ENCODE data around the gene POLR2C.

Gene POLR2C

GRCh38 chr16:57507136-57508034, 44.9 kb downstream of the POLR2C start:
- H3K9me3 ChIP-seq (ENCODE audit: control insufficient read depth, insufficient read depth, low read depth, low read length), result no peaks in the 10 kb centered on the region
- no peak overlapping the region for H3K4me3 ChIP-seq (ENCODE audit: low read depth, low read length)
- H3K9ac ChIP-seq (ENCODE audit: low read length), result peak overlapping the region; percentile 36
- H3K27me3 ChIP-seq (ENCODE audit: control insufficient read depth, insufficient read depth, low read length), result no peaks in the 10 kb centered on the region
- peaks cover 32% of the 10 kb centered on the region; the same call in 1 of the 2 replicates for H3K4me1 ChIP-seq (ENCODE audit: control insufficient read depth, insufficient read depth, low read length)
- H3K36me3 ChIP-seq (ENCODE audit: control insufficient read depth, insufficient read depth, low read length), result no peaks in the 10 kb centered on the region
- peak overlapping the region; percentile 46; the same call in 1 of the 2 replicates for H3K27ac ChIP-seq (ENCODE audit: low read depth, low read length)

- Histone ChIP-seq H3K4me1 (ENCODE audit: control insufficient read depth, insufficient read depth, low read length) (peaks cover 33% of the 10 kb centered on the region; the same call in 1 of the 2 replicates), H3K36me3 (ENCODE audit: control insufficient read depth, insufficient read depth, low read length) (no peaks in the 10 kb centered on the region), H3K27ac (ENCODE audit: low read depth, low read length) (peak overlapping the region; percentile 46; the same call in 1 of the 2 replicates), H3K9me3 (ENCODE audit: control insufficient read depth, insufficient read depth, low read depth, low read length) (no peaks in the 10 kb centered on the region), H3K9ac (ENCODE audit: low read length) (peak overlapping the region; percentile 36), H3K4me3 (ENCODE audit: low read depth, low read length) (no peak overlapping the region), H3K27me3 (ENCODE audit: control insufficient read depth, insufficient read depth, low read length) (no peaks in the 10 kb centered on the region)
These were observed 45.6 kb downstream of the POLR2C start for GRCh38 chr16:57508035-57508425.

DNA sequence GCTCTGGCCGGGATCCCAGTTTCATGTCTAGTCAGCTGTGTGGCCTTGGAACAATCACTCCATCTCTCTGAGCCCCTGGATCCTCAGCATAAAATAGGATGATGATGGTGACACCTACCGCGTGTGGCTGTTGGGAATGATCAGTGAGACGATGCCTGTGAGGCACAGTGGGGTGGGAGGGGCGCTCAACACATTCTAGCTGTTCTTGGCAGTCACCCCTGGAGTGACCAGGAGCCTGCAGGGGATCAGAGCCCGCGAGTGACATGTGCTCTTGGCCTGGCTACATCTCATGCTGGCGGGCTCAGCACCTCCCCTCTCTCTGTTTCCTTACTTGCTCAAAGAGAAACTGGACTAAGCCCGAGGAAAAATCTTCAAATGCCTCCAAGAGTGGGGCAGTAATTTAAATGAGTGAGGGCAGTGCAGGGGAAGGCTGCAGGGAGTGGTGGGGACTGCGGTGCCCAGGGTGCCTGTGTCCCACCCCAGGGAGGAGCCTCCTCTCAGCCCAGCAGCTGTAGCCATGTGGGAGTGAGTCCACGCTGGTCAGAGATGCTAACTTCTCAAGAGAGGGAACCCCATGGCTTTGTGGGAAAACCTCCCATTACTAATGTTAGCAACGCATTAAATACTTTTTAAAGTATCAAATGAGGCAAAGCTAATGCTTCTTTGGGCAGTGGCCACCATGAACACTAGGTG, 46.9 kb downstream of the POLR2C start:
- Histone ChIP-seq H3K9ac (ENCODE audit: low read length) (peak overlapping the region; percentile 75), H3K27me3 (ENCODE audit: control insufficient read depth, insufficient read depth, low read length) (no peaks in the 10 kb centered on the region), H3K36me3 (ENCODE audit: control insufficient read depth, insufficient read depth, low read length) (no peaks in the 10 kb centered on the region), H3K4me3 (ENCODE audit: low read depth, low read length) (no peak overlapping the region), H3K4me1 (ENCODE audit: control insufficient read depth, insufficient read depth, low read length) (peaks cover 29% of the 10 kb centered on the region; the same call in 1 of the 2 replicates), H3K9me3 (ENCODE audit: control insufficient read depth, insufficient read depth, low read depth, low read length) (no peaks in the 10 kb centered on the region), H3K27ac (ENCODE audit: low read depth, low read length) (peak overlapping the region; percentile 44; the same call in 1 of the 2 replicates)

DNA sequence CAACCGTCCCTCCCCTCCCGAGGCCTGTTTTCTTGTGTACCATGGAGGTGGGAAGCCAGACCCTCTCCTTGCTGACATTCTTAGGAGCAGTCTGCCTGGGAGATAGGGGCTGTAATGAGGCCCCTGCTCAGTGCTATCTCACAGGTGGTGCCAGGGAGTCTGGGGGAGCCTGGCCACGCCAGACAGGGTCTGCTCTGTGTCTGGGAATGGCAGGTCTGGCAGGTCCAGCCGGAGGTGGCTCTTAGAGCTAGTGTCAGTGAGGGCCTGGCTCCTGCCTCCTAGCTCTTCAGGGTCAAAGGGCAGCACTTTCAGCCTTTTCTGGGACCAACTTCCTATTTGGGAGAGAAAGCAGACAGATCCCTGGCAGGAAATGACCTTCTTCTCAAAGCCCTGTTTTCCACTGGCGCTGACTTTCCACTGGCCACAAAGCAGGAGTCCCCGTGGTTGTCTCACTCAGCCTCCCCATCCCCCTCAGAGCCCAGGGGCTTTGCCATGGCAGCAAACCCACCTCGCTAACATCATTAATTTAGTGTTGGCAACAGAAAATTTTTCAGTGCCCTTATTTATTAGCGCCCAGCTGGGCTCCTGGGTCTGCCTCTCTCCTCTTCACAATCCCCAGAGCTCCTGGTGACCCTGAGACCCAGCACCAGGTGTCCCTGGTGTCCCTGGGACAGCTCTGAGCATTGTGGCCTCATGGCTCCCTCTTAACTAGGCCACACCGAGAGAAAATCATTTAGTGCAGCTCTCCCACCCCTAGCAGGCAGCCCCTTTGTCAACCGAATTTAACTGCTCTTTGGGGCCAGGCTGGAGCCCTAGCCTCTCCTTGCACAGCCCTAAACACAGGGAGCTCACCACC, 47.8 kb downstream of the POLR2C start:
- H3K4me1 ChIP-seq (ENCODE audit: control insufficient read depth, insufficient read depth, low read length), result peaks cover 38% of the 10 kb centered on the region; the same call in 1 of the 2 replicates
- H3K9ac ChIP-seq (ENCODE audit: low read length), result peak overlapping the region; percentile 75
- H3K36me3 ChIP-seq (ENCODE audit: control insufficient read depth, insufficient read depth, low read length), result no peaks in the 10 kb centered on the region
- peak overlapping the region; percentile 68; the same call in 1 of the 2 replicates for H3K27ac ChIP-seq (ENCODE audit: low read depth, low read length)
- no peaks in the 10 kb centered on the region for H3K27me3 ChIP-seq (ENCODE audit: control insufficient read depth, insufficient read depth, low read length)
- H3K4me3 ChIP-seq (ENCODE audit: low read depth, low read length), result no peak overlapping the region
- H3K9me3 ChIP-seq (ENCODE audit: control insufficient read depth, insufficient read depth, low read depth, low read length), result no peaks in the 10 kb centered on the region

DNA sequence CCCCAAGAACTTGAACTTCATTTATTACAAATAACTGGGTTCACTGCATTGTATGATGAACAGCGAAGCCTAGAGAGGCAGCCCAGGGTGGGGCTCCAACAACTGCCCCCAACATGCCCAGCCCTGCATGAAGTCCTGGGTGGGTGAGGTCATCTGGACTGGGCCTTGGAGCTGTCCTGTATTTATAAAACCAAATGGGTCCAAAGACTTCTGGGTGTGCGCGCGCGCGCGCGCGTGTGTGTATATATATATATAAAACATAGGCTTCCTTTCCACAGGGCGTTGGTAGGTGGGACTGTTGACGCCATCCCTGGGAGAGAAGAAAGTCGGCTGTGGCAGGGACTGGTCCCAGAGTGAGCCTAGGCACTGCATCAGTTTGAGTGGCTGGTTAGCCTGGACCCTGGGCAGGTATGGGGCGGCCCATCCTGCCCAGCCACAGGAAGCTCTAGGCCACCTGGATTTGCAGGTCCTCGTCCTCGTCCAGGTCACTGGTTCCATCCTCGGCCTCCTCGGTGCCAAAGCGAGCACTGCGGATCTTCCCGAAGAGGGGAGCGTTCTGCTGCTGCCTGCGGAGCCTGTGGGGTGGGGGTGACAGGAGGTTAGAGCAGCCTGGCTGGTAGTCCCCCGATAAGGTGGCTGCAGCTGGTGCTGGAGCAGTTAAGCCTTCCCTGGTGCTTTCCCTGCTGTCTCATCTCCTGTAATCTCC, 50.0 kb downstream of the POLR2C start:
- no peaks in the 10 kb centered on the region for H3K36me3 ChIP-seq (ENCODE audit: control insufficient read depth, insufficient read depth, low read length)
- no peaks in the 10 kb centered on the region for H3K27me3 ChIP-seq (ENCODE audit: control insufficient read depth, insufficient read depth, low read length)
- no peak overlapping the region for H3K27ac ChIP-seq (ENCODE audit: low read depth, low read length)
- no peaks in the 10 kb centered on the region for H3K9me3 ChIP-seq (ENCODE audit: control insufficient read depth, insufficient read depth, low read depth, low read length)
- peaks cover 37% of the 10 kb centered on the region; the same call in 1 of the 2 replicates for H3K4me1 ChIP-seq (ENCODE audit: control insufficient read depth, insufficient read depth, low read length)
- no peak overlapping the region for H3K9ac ChIP-seq (ENCODE audit: low read length)
- no peak overlapping the region for H3K4me3 ChIP-seq (ENCODE audit: low read depth, low read length)

DNA sequence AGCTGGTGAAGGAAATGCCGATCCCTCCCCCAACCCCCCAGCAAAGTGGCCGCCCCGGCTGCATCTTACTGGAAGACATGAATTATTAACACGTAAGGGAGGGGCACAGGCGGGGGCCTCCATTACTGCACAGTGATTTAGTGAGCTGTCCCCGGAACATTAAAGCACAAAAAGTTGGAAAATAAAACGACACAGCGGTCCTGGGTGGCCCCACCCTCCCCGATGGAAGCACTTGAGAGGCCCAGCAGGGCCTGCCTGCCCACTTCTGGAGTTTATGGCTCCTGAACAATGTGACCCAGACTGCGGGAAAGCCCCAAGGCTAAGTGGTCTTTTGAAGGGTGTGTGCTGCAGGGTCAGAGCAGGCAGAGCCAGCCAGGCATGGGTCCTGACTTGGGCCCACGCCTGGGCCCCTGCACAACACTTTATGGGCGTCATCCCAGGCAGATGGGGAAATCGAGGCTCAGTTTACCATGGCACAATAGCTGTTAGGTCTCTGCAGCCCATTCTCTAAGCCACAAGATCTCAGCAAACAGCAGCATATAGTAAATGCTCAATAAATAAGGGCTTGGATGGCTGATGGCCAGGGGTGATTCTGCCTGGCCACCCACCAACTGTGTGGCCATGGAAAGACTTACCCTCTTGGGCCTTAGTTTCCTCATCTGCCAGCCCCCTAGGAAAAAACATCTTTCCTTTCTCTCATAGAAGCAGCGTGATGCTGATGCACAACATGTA, 51.1 kb downstream of the POLR2C start:
- Histone ChIP-seq H3K9ac (ENCODE audit: low read length) (no peak overlapping the region), H3K4me1 (ENCODE audit: control insufficient read depth, insufficient read depth, low read length) (peaks cover 27% of the 10 kb centered on the region; the same call in 1 of the 2 replicates), H3K9me3 (ENCODE audit: control insufficient read depth, insufficient read depth, low read depth, low read length) (no peaks in the 10 kb centered on the region), H3K27me3 (ENCODE audit: control insufficient read depth, insufficient read depth, low read length) (no peaks in the 10 kb centered on the region), H3K4me3 (ENCODE audit: low read depth, low read length) (no peak overlapping the region), H3K36me3 (ENCODE audit: control insufficient read depth, insufficient read depth, low read length) (no peaks in the 10 kb centered on the region), H3K27ac (ENCODE audit: low read depth, low read length) (no peak overlapping the region)

DNA sequence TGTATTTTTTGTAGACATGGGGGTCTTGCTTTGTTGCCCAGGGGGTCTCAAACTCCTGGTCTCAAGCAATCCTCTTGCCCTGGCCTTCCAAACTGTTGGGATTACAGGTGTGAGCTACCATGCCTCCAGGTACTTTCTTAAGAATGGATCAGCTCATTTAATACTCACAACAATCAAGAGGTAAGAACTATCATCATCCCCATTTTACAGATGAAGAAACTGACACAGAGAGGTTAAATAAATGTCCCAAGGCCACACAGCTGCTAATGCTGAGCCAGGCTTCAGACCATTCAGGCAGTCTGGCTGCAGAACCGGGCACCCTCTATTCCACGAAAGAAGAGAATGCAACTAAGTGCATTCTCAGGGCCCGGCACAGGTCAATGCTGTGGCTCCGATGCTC, 51.9 kb downstream of the POLR2C start:
- H3K4me1 ChIP-seq (ENCODE audit: control insufficient read depth, insufficient read depth, low read length), result peaks cover 25% of the 10 kb centered on the region; the same call in 1 of the 2 replicates
- no peaks in the 10 kb centered on the region for H3K27me3 ChIP-seq (ENCODE audit: control insufficient read depth, insufficient read depth, low read length)
- H3K9me3 ChIP-seq (ENCODE audit: control insufficient read depth, insufficient read depth, low read depth, low read length), result no peaks in the 10 kb centered on the region
- no peak overlapping the region for H3K27ac ChIP-seq (ENCODE audit: low read depth, low read length)
- no peaks in the 10 kb centered on the region for H3K36me3 ChIP-seq (ENCODE audit: control insufficient read depth, insufficient read depth, low read length)
- H3K9ac ChIP-seq (ENCODE audit: low read length), result no peak overlapping the region
- no peak overlapping the region for H3K4me3 ChIP-seq (ENCODE audit: low read depth, low read length)

GRCh38 chr16:57514791-57515600, 52.5 kb downstream of the POLR2C start:
- no peaks in the 10 kb centered on the region for H3K27me3 ChIP-seq (ENCODE audit: control insufficient read depth, insufficient read depth, low read length)
- H3K9me3 ChIP-seq (ENCODE audit: control insufficient read depth, insufficient read depth, low read depth, low read length), result no peaks in the 10 kb centered on the region
- H3K9ac ChIP-seq (ENCODE audit: low read length), result peak overlapping the region; percentile 30
- no peak overlapping the region for H3K4me3 ChIP-seq (ENCODE audit: low read depth, low read length)
- no peaks in the 10 kb centered on the region for H3K36me3 ChIP-seq (ENCODE audit: control insufficient read depth, insufficient read depth, low read length)
- peaks cover 25% of the 10 kb centered on the region; the same call in 1 of the 2 replicates for H3K4me1 ChIP-seq (ENCODE audit: control insufficient read depth, insufficient read depth, low read length)
- H3K27ac ChIP-seq (ENCODE audit: low read depth, low read length), result no peak overlapping the region

DNA sequence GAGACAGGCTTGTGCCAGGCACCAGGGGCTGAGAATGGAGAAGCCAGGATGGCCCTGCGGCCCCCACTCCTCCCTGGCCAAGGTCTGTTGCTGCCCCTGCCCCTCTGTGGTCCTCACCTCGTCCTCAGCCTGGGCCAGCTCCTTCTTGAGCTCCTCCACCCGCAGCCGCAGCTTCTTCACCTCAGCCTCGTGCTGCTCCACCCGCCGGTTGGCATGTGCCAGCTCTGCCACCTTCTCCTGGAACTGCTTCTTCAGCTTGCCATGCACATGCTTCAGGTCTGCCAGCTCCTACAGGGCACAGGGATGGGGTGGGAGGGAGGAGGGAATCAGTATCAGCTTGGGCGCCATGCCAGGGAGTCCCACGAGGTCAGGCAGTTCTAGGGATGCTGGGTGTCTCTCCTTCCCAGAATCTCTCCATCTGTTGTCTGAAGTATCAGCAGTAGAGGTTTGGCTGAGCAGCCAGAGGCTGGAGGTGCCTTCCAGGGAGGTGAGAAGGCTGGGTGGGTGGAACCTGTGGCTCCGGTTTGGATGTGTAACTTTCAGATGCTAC, 53.8 kb downstream of the POLR2C start:
- no peak overlapping the region for H3K4me3 ChIP-seq (ENCODE audit: low read depth, low read length)
- peaks cover 18% of the 10 kb centered on the region; the same call in 1 of the 2 replicates for H3K4me1 ChIP-seq (ENCODE audit: control insufficient read depth, insufficient read depth, low read length)
- H3K9me3 ChIP-seq (ENCODE audit: control insufficient read depth, insufficient read depth, low read depth, low read length), result no peaks in the 10 kb centered on the region
- no peak overlapping the region for H3K9ac ChIP-seq (ENCODE audit: low read length)
- H3K36me3 ChIP-seq (ENCODE audit: control insufficient read depth, insufficient read depth, low read length), result no peaks in the 10 kb centered on the region
- H3K27me3 ChIP-seq (ENCODE audit: control insufficient read depth, insufficient read depth, low read length), result no peaks in the 10 kb centered on the region
- H3K27ac ChIP-seq (ENCODE audit: low read depth, low read length), result no peak overlapping the region
